T-helper 1 cell treated with Interleukin-12 subunit alpha and Interleukin-12 subunit beta and Interleukin-4 antibody, amounts not matched to agents 30 μg/mL and 1 μg/mL, for 36 hours (primary cell): ENCODE data around the gene CCDC28B.

Source experiments
- H3K27ac Mint-ChIP-seq: one replicate; pipeline ENCODE4 v1.8.0; 2021; ENCODE audit warnings: mild to moderate bottlenecking, mixed read lengths
- H3K27me3 Mint-ChIP-seq: one replicate; pipeline ENCODE4 v1.8.0; 2021; ENCODE audit warnings: low read depth, mixed read lengths
- H3K36me3 Mint-ChIP-seq: one replicate; pipeline ENCODE4 v1.8.0; 2021; ENCODE audit warnings: low read depth, mixed read lengths
- H3K4me1 Mint-ChIP-seq: one replicate; pipeline ENCODE4 v1.8.0; 2021; ENCODE audit warnings: low read depth, mixed read lengths
- H3K4me3 Mint-ChIP-seq: one replicate; pipeline ENCODE4 v1.8.0; 2021; ENCODE audit warnings: mild to moderate bottlenecking, moderate library complexity, mixed read lengths
- H3K9me3 Mint-ChIP-seq: one replicate; pipeline ENCODE4 v1.8.0; 2021; ENCODE audit warnings: mixed read lengths

Gene CCDC28B

DNA sequence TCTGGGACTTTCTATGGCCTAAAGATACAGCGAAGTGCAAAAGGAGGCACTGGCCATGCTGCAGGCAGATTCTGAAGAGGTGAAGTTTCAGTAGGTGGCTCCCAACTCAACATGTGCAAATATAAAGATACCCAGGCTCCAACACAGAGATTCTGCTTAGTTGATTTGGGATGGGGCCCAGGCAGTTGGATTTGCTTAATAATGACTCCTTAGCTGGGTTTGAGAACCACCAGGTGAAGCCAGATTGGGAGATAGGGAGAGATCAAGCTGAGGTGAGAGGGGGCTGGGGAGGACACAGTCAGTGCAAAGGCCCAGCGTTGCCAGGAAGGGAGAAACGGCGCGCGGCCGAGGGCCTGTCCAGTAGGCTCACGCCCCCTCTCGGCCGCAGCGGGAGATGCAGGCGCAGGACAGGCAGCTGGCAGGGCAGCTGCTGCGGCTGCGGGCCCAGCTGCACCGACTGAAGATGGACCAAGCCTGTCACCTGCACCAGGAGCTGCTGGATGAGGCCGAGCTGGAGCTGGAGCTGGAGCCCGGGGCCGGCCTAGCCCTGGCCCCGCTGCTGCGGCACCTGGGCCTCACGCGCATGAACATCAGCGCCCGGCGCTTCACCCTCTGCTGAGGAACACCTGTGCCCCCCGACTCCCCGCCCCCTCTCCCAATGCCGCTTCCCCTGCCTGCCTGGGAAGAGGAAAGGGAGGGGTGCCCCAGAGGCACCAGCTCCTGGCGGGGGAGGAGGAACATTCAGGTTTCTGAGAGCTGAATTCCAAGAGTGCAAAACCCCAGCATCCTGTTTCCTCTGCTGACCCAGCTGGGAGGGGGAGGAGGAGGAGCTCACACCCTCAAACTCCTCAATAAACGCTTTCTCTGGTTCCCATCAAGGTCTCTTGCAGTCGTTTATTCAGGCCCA lies 47.8 kb downstream of the CCDC28B start:
- H3K4me3 Mint-ChIP-seq = peak overlapping the region; percentile 99
- no peaks in the 10 kb centered on the region for H3K27me3 Mint-ChIP-seq
- no peaks in the 10 kb centered on the region for H3K9me3 Mint-ChIP-seq
- H3K4me1 Mint-ChIP-seq = peaks cover 40% of the 10 kb centered on the region
- H3K36me3 Mint-ChIP-seq = peaks cover 15% of the 10 kb centered on the region
- peak overlapping the region; percentile 98 for H3K27ac Mint-ChIP-seq

DNA sequence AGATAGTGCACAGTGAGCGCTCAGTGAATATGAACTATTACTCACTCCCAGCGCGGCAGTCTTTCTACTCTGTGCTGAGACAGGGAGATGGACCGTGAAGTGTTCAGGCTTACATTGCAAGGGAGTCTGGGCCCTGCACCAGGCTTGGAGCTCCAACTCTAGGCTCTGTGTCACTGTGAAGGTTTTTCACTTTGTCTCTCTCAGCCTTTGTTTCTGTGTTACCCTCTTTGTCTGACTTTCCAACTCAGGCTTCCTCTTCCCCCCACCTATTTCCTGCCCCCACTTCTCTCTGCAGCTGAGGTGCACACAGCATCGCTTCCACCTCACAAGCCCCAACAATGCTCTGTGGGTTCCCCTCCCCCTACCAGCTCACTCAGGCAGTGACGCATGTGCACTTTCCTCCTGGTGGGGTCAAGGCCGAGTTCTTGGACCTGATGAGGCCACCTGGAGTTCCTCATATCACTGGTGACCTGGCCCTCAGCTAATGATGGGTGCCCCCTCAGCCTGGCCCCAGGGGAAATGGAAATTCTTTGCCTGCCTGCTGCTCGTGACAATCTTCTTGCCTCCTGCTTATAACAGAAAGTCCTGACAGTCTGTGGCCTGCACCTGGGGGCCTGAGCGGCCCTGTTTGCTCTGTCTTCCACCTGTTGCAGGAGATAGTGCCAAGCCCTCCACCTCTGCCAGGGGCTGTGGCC lies 49.6 kb downstream of the CCDC28B start:
- H3K27ac Mint-ChIP-seq = peak overlapping the region; percentile 98
- H3K27me3 Mint-ChIP-seq = no peaks in the 10 kb centered on the region
- H3K9me3 Mint-ChIP-seq = no peaks in the 10 kb centered on the region
- peaks cover 21% of the 10 kb centered on the region for H3K36me3 Mint-ChIP-seq
- H3K4me3 Mint-ChIP-seq = peak overlapping the region; percentile 99
- peaks cover 49% of the 10 kb centered on the region for H3K4me1 Mint-ChIP-seq

GRCh38 chr1:32250893-32251716 lies 50.7 kb downstream of the CCDC28B start, which contains the start of gene LCK:
TSS of gene LCK (plus strand) at chr1:32251265. CDS start at chr1:32274330, 23,065 bp downstream.
- Mint-ChIP-seq H3K27ac (peak within 1 kb of the TSS; percentile 98), H3K4me3 (peak within 1 kb of the TSS; percentile 99), H3K27me3 (no peaks in the 10 kb centered on the region), H3K9me3 (no peaks in the 10 kb centered on the region), H3K4me1 (peaks cover 54% of the 10 kb centered on the region), H3K36me3 (peaks cover 26% of the 10 kb centered on the region)
